ENCODE measurements around the gene STRA8.
A peak's percentile ranks its signal among the peaks of the same experiment; 100 is the strongest.

Gene STRA8

GRCh38 chr7:135234727-135235126, 1.1 kb downstream of the STRA8 start:
- no peaks in the 10 kb centered on the region for H4K20me1 ChIP-seq (ENCODE audit: insufficient read depth)
- H3K4me3 ChIP-seq (IDR thresholded peaks at IDR 0.05; ENCODE audit: insufficient read depth, low read depth, low read length) = no peak overlapping the region
- no peak overlapping the region for H2AFZ ChIP-seq (ENCODE audit: low read depth)
- H3K36me3 ChIP-seq (ENCODE audit: insufficient read depth) = no peaks in the 10 kb centered on the region
- H3K79me2 ChIP-seq (ENCODE audit: insufficient read depth, low read depth) = no peaks in the 10 kb centered on the region
- no peak overlapping the region for H3K4me2 ChIP-seq
- TF ChIP-seq, protein P1, sequence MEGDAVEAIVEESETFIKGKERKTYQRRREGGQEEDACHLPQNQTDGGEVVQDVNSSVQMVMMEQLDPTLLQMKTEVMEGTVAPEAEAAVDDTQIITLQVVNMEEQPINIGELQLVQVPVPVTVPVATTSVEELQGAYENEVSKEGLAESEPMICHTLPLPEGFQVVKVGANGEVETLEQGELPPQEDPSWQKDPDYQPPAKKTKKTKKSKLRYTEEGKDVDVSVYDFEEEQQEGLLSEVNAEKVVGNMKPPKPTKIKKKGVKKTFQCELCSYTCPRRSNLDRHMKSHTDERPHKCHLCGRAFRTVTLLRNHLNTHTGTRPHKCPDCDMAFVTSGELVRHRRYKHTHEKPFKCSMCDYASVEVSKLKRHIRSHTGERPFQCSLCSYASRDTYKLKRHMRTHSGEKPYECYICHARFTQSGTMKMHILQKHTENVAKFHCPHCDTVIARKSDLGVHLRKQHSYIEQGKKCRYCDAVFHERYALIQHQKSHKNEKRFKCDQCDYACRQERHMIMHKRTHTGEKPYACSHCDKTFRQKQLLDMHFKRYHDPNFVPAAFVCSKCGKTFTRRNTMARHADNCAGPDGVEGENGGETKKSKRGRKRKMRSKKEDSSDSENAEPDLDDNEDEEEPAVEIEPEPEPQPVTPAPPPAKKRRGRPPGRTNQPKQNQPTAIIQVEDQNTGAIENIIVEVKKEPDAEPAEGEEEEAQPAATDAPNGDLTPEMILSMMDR (conservative IDR thresholded peaks at IDR 0.05; ENCODE audit: low read depth, low read length) = no peak
- no peak overlapping the region for H3K27ac ChIP-seq
- H3K27me3 ChIP-seq (ENCODE audit: insufficient read depth, low read depth) = no peaks in the 10 kb centered on the region
- no peaks in the 10 kb centered on the region for H3K4me1 ChIP-seq (ENCODE audit: low read depth, poor library complexity, severe bottlenecking)
- no peak overlapping the region for H3K9ac ChIP-seq

DNA sequence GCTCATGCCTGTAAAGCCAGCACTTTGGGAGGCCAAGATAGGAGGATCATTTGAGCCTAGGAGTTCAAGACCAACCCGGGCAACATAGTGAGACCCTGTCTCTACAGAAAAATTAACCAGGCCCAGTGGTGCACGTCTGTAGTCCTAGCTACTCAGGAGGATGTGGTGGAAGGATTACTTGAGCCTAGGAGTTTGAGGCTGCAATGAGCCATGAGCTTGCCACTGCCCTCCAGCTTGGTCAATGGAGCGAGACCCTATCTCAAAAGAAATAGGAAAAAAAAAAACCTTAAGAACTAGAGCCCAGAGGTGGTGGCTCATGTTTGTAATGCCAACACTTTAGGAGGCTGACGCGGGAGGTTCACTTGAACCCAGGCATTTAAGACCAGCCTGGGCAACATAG, 2.2 kb downstream of the STRA8 start:
- H3K4me3 ChIP-seq (IDR thresholded peaks at IDR 0.05; ENCODE audit: insufficient read depth, low read depth, low read length) = no peak overlapping the region
- H3K9ac ChIP-seq = no peak overlapping the region
- H3K4me1 ChIP-seq (ENCODE audit: low read depth, poor library complexity, severe bottlenecking) = no peaks in the 10 kb centered on the region
- no peaks in the 10 kb centered on the region for H4K20me1 ChIP-seq (ENCODE audit: insufficient read depth)
- no peaks in the 10 kb centered on the region for H3K27me3 ChIP-seq (ENCODE audit: insufficient read depth, low read depth)
- H3K4me2 ChIP-seq = no peak overlapping the region
- H3K36me3 ChIP-seq (ENCODE audit: insufficient read depth) = no peaks in the 10 kb centered on the region
- H3K79me2 ChIP-seq (ENCODE audit: insufficient read depth, low read depth) = no peaks in the 10 kb centered on the region
- H2AFZ ChIP-seq (ENCODE audit: low read depth) = no peak overlapping the region
- H3K27ac ChIP-seq = no peak overlapping the region
- TF ChIP-seq, protein P1 (conservative IDR thresholded peaks at IDR 0.05; ENCODE audit: low read depth, low read length) = no peak

DNA sequence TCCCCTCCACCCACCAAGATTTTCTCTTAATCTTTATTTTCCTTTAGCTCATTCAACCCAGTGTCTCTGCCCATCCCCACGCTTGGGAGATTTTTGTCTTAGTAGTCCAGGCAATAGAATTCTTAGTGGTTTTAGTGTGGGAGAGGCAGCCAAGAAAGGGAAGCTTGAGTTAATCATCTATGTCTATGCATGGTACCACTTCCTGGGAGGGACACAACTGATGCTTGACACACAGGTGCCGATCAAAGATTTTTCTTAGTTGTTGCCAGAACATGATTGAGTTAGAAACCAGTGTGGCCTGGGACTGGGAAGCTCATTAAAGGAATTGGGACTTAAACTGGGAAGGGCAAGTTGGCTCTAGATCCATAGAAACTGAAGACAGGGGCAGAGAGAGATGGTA, 3.1 kb downstream of the STRA8 start:
- no peak overlapping the region for H2AFZ ChIP-seq (ENCODE audit: low read depth)
- H3K4me3 ChIP-seq (IDR thresholded peaks at IDR 0.05; ENCODE audit: insufficient read depth, low read depth, low read length) = no peak overlapping the region
- H4K20me1 ChIP-seq (ENCODE audit: insufficient read depth) = no peaks in the 10 kb centered on the region
- no peaks in the 10 kb centered on the region for H3K27me3 ChIP-seq (ENCODE audit: insufficient read depth, low read depth)
- no peaks in the 10 kb centered on the region for H3K4me1 ChIP-seq (ENCODE audit: low read depth, poor library complexity, severe bottlenecking)
- H3K27ac ChIP-seq = no peak overlapping the region
- H3K79me2 ChIP-seq (ENCODE audit: insufficient read depth, low read depth) = no peaks in the 10 kb centered on the region
- no peak overlapping the region for H3K4me2 ChIP-seq
- TF ChIP-seq, protein P1 (conservative IDR thresholded peaks at IDR 0.05; ENCODE audit: low read depth, low read length) = no peak
- H3K9ac ChIP-seq = no peak overlapping the region
- H3K36me3 ChIP-seq (ENCODE audit: insufficient read depth) = no peaks in the 10 kb centered on the region

DNA sequence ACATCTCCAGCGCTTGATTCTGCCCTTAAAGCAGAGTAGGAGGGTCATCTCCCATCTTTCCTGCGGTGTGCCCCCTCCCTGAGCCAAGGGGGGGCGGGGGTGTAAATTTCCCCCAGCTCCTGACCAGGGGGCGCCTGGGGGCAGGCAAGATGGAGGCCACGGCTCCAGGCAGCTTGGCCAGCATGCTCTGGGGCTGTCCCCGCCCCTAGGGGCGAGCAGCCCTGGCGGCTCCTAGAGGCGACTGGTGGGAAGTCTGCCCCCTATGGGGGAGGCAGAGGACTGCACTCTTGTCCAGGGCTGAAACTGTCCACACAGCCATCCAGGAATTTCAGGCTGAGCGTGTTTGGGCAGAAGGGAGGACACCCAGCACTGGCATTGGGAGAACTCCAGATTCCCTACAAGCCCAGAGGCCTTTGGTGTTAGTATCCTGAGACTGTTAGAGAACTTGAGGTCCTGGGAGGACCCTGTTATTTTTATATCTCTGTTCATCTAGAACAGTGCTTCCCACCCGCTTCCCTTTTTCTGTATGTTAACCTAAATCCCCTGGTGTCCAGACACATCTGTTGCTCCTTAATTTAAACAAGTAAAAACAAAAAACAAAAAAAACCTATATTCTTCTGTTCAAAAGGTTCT, 4.6 kb downstream of the STRA8 start:
- Histone ChIP-seq H4K20me1 (ENCODE audit: insufficient read depth) (no peaks in the 10 kb centered on the region), H3K9ac (no peak overlapping the region), H3K27me3 (ENCODE audit: insufficient read depth, low read depth) (no peaks in the 10 kb centered on the region), H3K4me1 (ENCODE audit: low read depth, poor library complexity, severe bottlenecking) (no peaks in the 10 kb centered on the region), H3K27ac (no peak overlapping the region), H3K36me3 (ENCODE audit: insufficient read depth) (no peaks in the 10 kb centered on the region), H3K4me2 (no peak overlapping the region), H3K79me2 (ENCODE audit: insufficient read depth, low read depth) (no peaks in the 10 kb centered on the region), H3K4me3 (IDR thresholded peaks at IDR 0.05; ENCODE audit: insufficient read depth, low read depth, low read length) (no peak overlapping the region), H2AFZ (ENCODE audit: low read depth) (no peak overlapping the region)
- TF ChIP-seq, protein P1 (conservative IDR thresholded peaks at IDR 0.05; ENCODE audit: low read depth, low read length) = peak; percentile 68
